ENCODE data around the gene CGREF1. TPM values are rescaled to one million over a fixed set of nuclear protein-coding genes. Genes with fewer than 3 reads are reported as not detected.
A peak's percentile ranks its signal among the peaks of the same experiment; 100 is the strongest.
"Not testable (repeated sequence)": the region's sequence is repeated elsewhere in the genome, so short reads cannot be mapped to it uniquely, and the experiment has no call there.

CGREF1 gene
- total RNA-seq, 5 donors from 2014 or later (not counting 1 experiment from before 2014, with no cell fraction given) = 0.21 to 1.1 (median 0.34) TPM; not detected in 1

DNA sequence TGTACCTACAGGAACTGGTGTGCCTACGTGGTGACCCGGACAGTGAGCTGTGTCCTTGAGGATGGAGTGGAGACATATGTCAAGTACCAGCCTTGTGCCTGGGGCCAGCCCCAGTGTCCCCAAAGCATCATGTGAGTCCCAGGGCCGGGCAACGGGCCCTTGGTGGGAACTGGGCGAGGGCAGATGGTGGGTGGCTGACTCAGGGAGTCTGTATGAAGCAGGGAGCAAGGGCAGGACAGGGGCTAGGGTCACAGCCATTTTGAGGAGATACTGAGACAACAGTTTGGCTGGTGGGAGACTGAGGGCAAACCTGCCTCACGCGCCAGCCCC is 38.8 kb downstream of the CGREF1 start:
- CTCF ChIA-PET = interaction anchor here (0.6 to 0.7 kb wide), 2 partner anchors 9 to 26 kb away, joined by 5 to 6 read pairs; no protein-coding TSS in a partner anchor
- H3K4me3 Mint-ChIP-seq = peak overlapping the region in 1 of 3 donors; percentile 73
- no peak overlapping the region for H3K4me3 ChIP-seq (ENCODE audit: control insufficient read depth in 1 of 2, extremely low read depth in 1 of 2, low read length in 1 of 2)

DNA sequence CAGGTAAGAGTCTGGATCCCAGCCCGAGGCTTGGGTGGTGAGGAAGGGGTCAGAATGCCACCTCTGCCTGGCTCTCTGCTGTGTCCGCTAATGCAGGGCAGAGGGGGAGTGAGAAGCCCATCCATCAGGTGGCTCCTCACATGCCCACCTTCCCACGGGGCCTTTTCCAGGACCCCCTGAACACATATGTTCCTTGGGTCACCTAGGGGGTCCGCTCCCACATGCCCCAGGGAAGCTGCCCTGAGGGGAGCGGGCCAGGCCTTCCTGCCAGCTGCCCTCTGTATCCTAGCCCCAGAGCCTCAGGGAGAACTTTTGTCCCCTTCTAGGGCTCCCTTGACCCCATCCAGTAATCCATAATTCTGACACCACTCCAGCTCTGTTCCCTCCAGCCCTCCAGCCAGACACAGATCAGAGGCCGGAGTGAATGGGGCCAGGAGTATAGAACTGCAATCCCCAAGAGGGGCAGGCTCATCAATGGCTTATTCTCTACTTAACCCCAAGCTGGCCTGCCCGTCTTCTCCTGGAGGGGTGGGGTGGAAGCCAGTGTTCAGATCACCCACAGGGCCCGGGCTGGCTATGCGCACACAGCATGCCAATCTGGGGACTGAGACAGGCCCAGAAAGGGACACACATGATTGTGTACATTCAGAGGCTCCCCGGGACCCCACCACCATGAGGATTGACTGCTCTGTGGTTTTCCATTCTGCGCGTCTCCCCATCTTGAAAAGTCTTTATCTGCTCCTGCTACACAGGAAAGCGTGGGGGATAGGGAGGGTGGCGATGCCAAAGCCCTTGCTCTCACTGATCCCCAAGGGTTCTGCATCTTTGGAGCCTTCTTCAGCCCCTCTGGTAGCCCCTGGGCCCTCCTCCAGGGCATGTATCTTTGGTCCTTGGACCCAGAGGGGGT is 39.4 kb downstream of the CGREF1 start:
- DNase-seq (no peak), ATAC-seq (replicated peaks in 1 of 4) (no peak)
- peak overlapping the region in 1 of 3 donors; percentile 73 for H3K4me3 Mint-ChIP-seq
- no peaks in the 10 kb centered on the region for H3K9me3 Mint-ChIP-seq
- H3K36me3 ChIP-seq (ENCODE audit: control insufficient read depth in 2 of 2, extremely low read depth in 1 of 2, insufficient read depth in 1 of 2, low read length in 1 of 2) = no peaks in the 10 kb centered on the region
- no peaks in the 10 kb centered on the region for H3K27me3 Mint-ChIP-seq
- H3K9me3 ChIP-seq = no peaks in the 10 kb centered on the region
- peak overlapping the region in 1 of 2 donors; percentile 74 for H3K27ac Mint-ChIP-seq
- H3K27ac ChIP-seq (ENCODE audit: low read length) = no peak overlapping the region
- 83% methylated on average over 6 of the region's 14 CpGs for WGBS (ENCODE audit: insufficient coverage)
- H3K36me3 Mint-ChIP-seq = no peaks in the 10 kb centered on the region
- POLR2A ChIA-PET = no interaction called here
- H3K4me3 ChIP-seq (ENCODE audit: control insufficient read depth in 1 of 2, extremely low read depth in 1 of 2, low read length in 1 of 2) = no peak overlapping the region
- peaks cover 33 to 46% (median 40%) of the 10 kb centered on the region in 3 donors for H3K4me1 Mint-ChIP-seq
- CTCF ChIA-PET = interaction anchor here in 1 of 2 donors (0.6 kb wide), 1 partner anchor 10 kb away, joined by 5 read pairs; no protein-coding TSS in a partner anchor
- peaks cover 17 to 50% of the 10 kb centered on the region in 2 experiments for H3K4me1 ChIP-seq (ENCODE audit: control insufficient read depth in 1 of 2, extremely low read depth in 1 of 2, insufficient read depth in 2 of 2, low read length in 2 of 2)
- H3K27me3 ChIP-seq (replicated peaks in 1 of 2; ENCODE audit: control insufficient read depth in 2 of 2, extremely low read depth in 1 of 2, insufficient read depth in 2 of 2, low read length in 1 of 2) = no peaks in the 10 kb centered on the region

More for the DNA sequence above, 38.8 kb downstream of the CGREF1 start:
- no peak overlapping the region for H3K27ac ChIP-seq (ENCODE audit: low read length)
- H3K36me3 ChIP-seq (ENCODE audit: control insufficient read depth in 2 of 2, extremely low read depth in 1 of 2, insufficient read depth in 1 of 2, low read length in 1 of 2) = no peaks in the 10 kb centered on the region
- POLR2A ChIA-PET = no interaction called here
- ATAC-seq (replicated peaks in 1 of 4) = no peak
- H3K9me3 ChIP-seq = no peaks in the 10 kb centered on the region
- Mint-ChIP-seq H3K27me3 (no peaks in the 10 kb centered on the region), H3K27ac (peak overlapping the region; percentile 46 to 74), H3K9me3 (no peaks in the 10 kb centered on the region), H3K36me3 (no peaks in the 10 kb centered on the region), H3K4me1 (peaks cover 30 to 43% (median 35%) of the 10 kb centered on the region in 3 donors)
- no peak for DNase-seq
- H3K27me3 ChIP-seq (replicated peaks in 1 of 2; ENCODE audit: control insufficient read depth in 2 of 2, extremely low read depth in 1 of 2, insufficient read depth in 2 of 2, low read length in 1 of 2) = no peaks in the 10 kb centered on the region
- peaks cover 12 to 48% of the 10 kb centered on the region in 2 experiments for H3K4me1 ChIP-seq (ENCODE audit: control insufficient read depth in 1 of 2, extremely low read depth in 1 of 2, insufficient read depth in 2 of 2, low read length in 2 of 2)
- WGBS (ENCODE audit: insufficient coverage) = 92% methylated on average over 7 of the region's 7 CpGs

DNA sequence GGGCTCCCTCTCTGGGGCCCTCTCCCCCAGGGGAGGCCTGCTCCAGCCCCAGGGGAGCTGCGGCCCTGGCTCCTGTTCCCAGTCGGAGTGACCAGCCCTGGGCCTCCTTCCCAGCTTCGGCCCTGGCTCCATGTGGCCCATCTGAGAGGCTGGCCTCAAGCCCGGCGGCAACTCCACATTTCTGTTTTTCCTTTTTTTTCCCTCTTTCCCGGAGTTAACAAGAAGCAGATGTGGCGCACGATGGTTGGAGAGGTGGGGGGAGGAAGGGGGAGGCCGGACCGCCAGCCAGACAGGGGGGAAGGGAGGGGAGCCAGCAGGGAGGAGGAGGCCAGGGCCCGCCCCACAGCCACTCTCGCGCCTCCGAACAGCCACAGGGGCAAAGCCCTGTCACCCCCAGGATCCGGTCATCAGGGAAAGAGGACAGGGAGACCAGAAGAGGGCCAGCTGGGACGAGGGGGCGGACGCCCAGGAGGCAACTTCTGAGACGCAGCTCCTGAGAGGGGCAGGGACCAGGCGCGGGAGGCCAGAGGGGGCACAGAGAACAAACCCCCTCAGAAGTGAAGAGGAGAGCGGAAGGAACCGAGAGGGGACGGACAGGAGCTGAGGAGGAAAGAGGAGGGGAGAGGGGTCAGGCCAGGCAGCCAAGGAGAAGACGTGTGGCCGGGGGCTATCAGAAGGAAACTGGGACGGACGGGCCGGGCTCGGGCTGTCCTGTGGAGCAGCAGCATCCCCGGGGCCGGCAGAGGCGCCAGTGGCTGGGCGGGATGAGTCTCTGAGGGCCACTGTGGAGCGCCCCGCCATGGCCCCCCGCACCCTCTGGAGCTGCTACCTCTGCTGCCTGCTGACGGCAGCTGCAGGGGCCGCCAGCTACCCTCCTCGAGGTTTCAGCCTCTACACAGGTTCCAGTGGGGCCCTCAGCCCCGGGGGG is 40.4 kb downstream of the CGREF1 start, which contains the start of gene EMILIN1:
Gene EMILIN1 (plus strand): TSS at position 349 of the 928 bp plus-strand sequence. CDS start 451 bp downstream, at position 800.
- Mint-ChIP-seq H3K36me3 (no peaks in the 10 kb centered on the region), H3K9me3 (no peaks in the 10 kb centered on the region), H3K27me3 (no peaks in the 10 kb centered on the region), H3K4me1 (peaks cover 39 to 51% (median 46%) of the 10 kb centered on the region in 3 donors), H3K4me3 (no peak within 1 kb of the TSS), H3K27ac (peak within 1 kb of the TSS in 1 of 2 donors; percentile 36)
- CTCF ChIA-PET = no interaction called here
- Histone ChIP-seq H3K9me3 (no peaks in the 10 kb centered on the region), H3K4me3 (ENCODE audit: control insufficient read depth in 1 of 2, extremely low read depth in 1 of 2, low read length in 1 of 2) (no peak within 1 kb of the TSS), H3K36me3 (ENCODE audit: control insufficient read depth in 2 of 2, extremely low read depth in 1 of 2, insufficient read depth in 1 of 2, low read length in 1 of 2) (no peaks in the 10 kb centered on the region), H3K4me1 (ENCODE audit: control insufficient read depth in 1 of 2, extremely low read depth in 1 of 2, insufficient read depth in 2 of 2, low read length in 2 of 2) (peaks cover 21 to 51% of the 10 kb centered on the region in 2 experiments), H3K27me3 (replicated peaks in 1 of 2; ENCODE audit: control insufficient read depth in 2 of 2, extremely low read depth in 1 of 2, insufficient read depth in 2 of 2, low read length in 1 of 2) (no peaks in the 10 kb centered on the region), H3K27ac (ENCODE audit: low read length) (no peak within 1 kb of the TSS)
- 82% methylated on average over 25 of the region's 41 CpGs for WGBS (ENCODE audit: insufficient coverage)
- ATAC-seq (replicated peaks in 1 of 4) (no peak), DNase-seq (no peak)
- POLR2A ChIA-PET = no interaction called here

DNA sequence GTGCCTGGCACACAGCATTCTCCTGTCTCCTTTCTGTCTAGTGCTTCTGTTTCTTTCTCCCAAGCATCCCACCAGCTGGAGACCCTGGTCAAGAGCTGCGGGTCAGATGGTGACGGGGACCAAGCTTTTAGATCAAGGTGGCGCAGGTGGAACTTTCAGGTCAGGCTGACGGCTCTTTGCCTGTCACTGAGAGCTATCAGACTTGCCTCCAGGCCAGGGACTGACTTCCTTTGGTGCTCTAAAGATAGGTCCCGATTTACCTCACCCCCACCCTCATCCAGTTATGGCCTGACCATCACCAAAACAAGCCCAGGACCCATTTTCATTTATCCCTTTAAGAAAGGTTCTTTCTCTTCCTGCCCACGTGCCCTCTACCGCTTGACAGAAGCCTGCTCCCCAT is 41.7 kb downstream of the CGREF1 start:
- Histone ChIP-seq H3K4me1 (ENCODE audit: control insufficient read depth in 1 of 2, extremely low read depth in 1 of 2, insufficient read depth in 2 of 2, low read length in 2 of 2) (peaks cover 21 to 49% of the 10 kb centered on the region in 2 experiments), H3K4me3 (ENCODE audit: control insufficient read depth in 1 of 2, extremely low read depth in 1 of 2, low read length in 1 of 2) (no peak overlapping the region), H3K27me3 (replicated peaks in 1 of 2; ENCODE audit: control insufficient read depth in 2 of 2, extremely low read depth in 1 of 2, insufficient read depth in 2 of 2, low read length in 1 of 2) (no peaks in the 10 kb centered on the region), H3K9me3 (no peaks in the 10 kb centered on the region), H3K27ac (ENCODE audit: low read length) (no peak overlapping the region), H3K36me3 (ENCODE audit: control insufficient read depth in 2 of 2, extremely low read depth in 1 of 2, insufficient read depth in 1 of 2, low read length in 1 of 2) (no peaks in the 10 kb centered on the region)
- Mint-ChIP-seq H3K27ac (peak overlapping the region in 1 of 2 donors; percentile 71), H3K9me3 (no peaks in the 10 kb centered on the region), H3K36me3 (no peaks in the 10 kb centered on the region), H3K4me1 (peaks cover 49 to 62% (median 53%) of the 10 kb centered on the region in 3 donors), H3K27me3 (no peaks in the 10 kb centered on the region), H3K4me3 (no peak overlapping the region)
- ChIA-PET POLR2A (no interaction called here), CTCF (interaction anchor here in 1 of 2 donors (1.2 kb wide), 1 partner anchor 27 kb away, joined by 3 read pairs; no protein-coding TSS in a partner anchor)
- DNase-seq = no peak
- 84% methylated on average over 7 of the region's 7 CpGs for WGBS (ENCODE audit: insufficient coverage)
- no peak for ATAC-seq (replicated peaks in 1 of 4)

GRCh38 chr2:27076323-27076722 is 42.6 kb downstream of the CGREF1 start:
- Mint-ChIP-seq H3K9me3 (no peaks in the 10 kb centered on the region), H3K27me3 (no peaks in the 10 kb centered on the region), H3K27ac (peak overlapping the region in 1 of 2 donors; percentile 57), H3K4me3 (peak overlapping the region in 1 of 3 donors; percentile 44), H3K36me3 (no peaks in the 10 kb centered on the region), H3K4me1 (peaks cover 47 to 60% (median 50%) of the 10 kb centered on the region in 3 donors)
- no peak overlapping the region for H3K4me3 ChIP-seq (ENCODE audit: control insufficient read depth in 1 of 2, extremely low read depth in 1 of 2, low read length in 1 of 2)
- ChIA-PET CTCF (interaction anchor here in 1 of 2 donors (1.2 kb wide), 1 partner anchor 26 kb away, joined by 3 read pairs; no protein-coding TSS in a partner anchor), POLR2A (no interaction called here)
- no peaks in the 10 kb centered on the region for H3K27me3 ChIP-seq (replicated peaks in 1 of 2; ENCODE audit: control insufficient read depth in 2 of 2, extremely low read depth in 1 of 2, insufficient read depth in 2 of 2, low read length in 1 of 2)
- no peak overlapping the region for H3K27ac ChIP-seq (ENCODE audit: low read length)
- 95% methylated on average over 4 of the region's 4 CpGs for WGBS (ENCODE audit: insufficient coverage)
- DNase-seq = no peak
- H3K4me1 ChIP-seq (ENCODE audit: control insufficient read depth in 1 of 2, extremely low read depth in 1 of 2, insufficient read depth in 2 of 2, low read length in 2 of 2) = peaks cover 14 to 44% of the 10 kb centered on the region in 2 experiments
- no peak for ATAC-seq (replicated peaks in 1 of 4)
- no peaks in the 10 kb centered on the region for H3K9me3 ChIP-seq
- no peaks in the 10 kb centered on the region for H3K36me3 ChIP-seq (ENCODE audit: control insufficient read depth in 2 of 2, extremely low read depth in 1 of 2, insufficient read depth in 1 of 2, low read length in 1 of 2)

GRCh38 chr2:27075566-27075871 is 43.4 kb downstream of the CGREF1 start:
- ATAC-seq (replicated peaks in 1 of 4); H3K27me3 Mint-ChIP-seq; H3K36me3 ChIP-seq (ENCODE audit: control insufficient read depth in 2 of 2, extremely low read depth in 1 of 2, insufficient read depth in 1 of 2, low read length in 1 of 2); DNase-seq; CTCF ChIA-PET; H3K9me3 ChIP-seq; H3K36me3 Mint-ChIP-seq; H3K4me3 ChIP-seq (ENCODE audit: control insufficient read depth in 1 of 2, extremely low read depth in 1 of 2, low read length in 1 of 2); H3K27me3 ChIP-seq (replicated peaks in 1 of 2; ENCODE audit: control insufficient read depth in 2 of 2, extremely low read depth in 1 of 2, insufficient read depth in 2 of 2, low read length in 1 of 2); H3K9me3 Mint-ChIP-seq: not testable (repeated sequence)
- H3K27ac Mint-ChIP-seq = peak overlapping the region; percentile 84 to 89
- H3K4me1 Mint-ChIP-seq = peaks cover 47 to 60% (median 48%) of the 10 kb centered on the region in 3 donors
- POLR2A ChIA-PET = interaction anchor here in 1 of 2 donors (0.7 kb wide), 1 partner anchor 1964 kb away, joined by 3 read pairs; no protein-coding TSS in a partner anchor
- H3K27ac ChIP-seq (ENCODE audit: low read length) = peak overlapping the region; percentile 26
- 14% methylated on average over 2 of the region's 6 CpGs for WGBS (ENCODE audit: insufficient coverage)
- H3K4me3 Mint-ChIP-seq = peak overlapping the region in 1 of 3 donors; percentile 55
- peaks cover 16 to 44% of the 10 kb centered on the region in 2 experiments for H3K4me1 ChIP-seq (ENCODE audit: control insufficient read depth in 1 of 2, extremely low read depth in 1 of 2, insufficient read depth in 2 of 2, low read length in 2 of 2)

Measured in T-cell (primary cell).